Stomach smooth muscle (tissue), 2 donors: ENCODE measurements around the gene CEACAM4.
"Not testable (repeated sequence)": the region's sequence is repeated elsewhere in the genome, so short reads cannot be mapped to it uniquely, and the experiment has no call there.

Experiments
- H3K27ac ChIP-seq: one replicate; pipeline ENCODE4 v1.7.0; 2013; ENCODE audit warnings: mild to moderate bottlenecking, low read length, inconsistent platforms
- H3K27me3 ChIP-seq, 2 donors: one replicate each; pipeline ENCODE4 v1.7.0; 2013; ENCODE audit warnings: low read length in 2 of 2; ENCODE audit not compliant: insufficient read depth in 2 of 2, control insufficient read depth in 1 of 2
- H3K36me3 ChIP-seq, 2 donors: one replicate each; pipeline ENCODE4 v1.7.0; 2013; ENCODE audit warnings: low read length in 2 of 2; ENCODE audit not compliant: control insufficient read depth in 2 of 2, insufficient read depth in 2 of 2
- H3K4me1 ChIP-seq: one replicate; pipeline ENCODE4 v1.7.0; 2013; ENCODE audit warnings: low read length; ENCODE audit not compliant: control insufficient read depth, insufficient read depth
- H3K4me3 ChIP-seq, 2 donors: one replicate each; pipeline ENCODE4 v1.7.0; 2013; ENCODE audit warnings: low read length in 2 of 2
- H3K9ac ChIP-seq, 2 donors: one replicate each; pipeline ENCODE4 v1.7.0; 2013; ENCODE audit warnings: low read length in 2 of 2, mild to moderate bottlenecking in 1 of 2
- H3K9me3 ChIP-seq, 2 donors: one replicate each; pipeline ENCODE4 v1.7.0; 2013; ENCODE audit warnings: low read length in 2 of 2; ENCODE audit not compliant: control insufficient read depth in 2 of 2
- donor health status: healthy.
- donor health status: Pancreatic carcinoma.

Gene CEACAM4

DNA sequence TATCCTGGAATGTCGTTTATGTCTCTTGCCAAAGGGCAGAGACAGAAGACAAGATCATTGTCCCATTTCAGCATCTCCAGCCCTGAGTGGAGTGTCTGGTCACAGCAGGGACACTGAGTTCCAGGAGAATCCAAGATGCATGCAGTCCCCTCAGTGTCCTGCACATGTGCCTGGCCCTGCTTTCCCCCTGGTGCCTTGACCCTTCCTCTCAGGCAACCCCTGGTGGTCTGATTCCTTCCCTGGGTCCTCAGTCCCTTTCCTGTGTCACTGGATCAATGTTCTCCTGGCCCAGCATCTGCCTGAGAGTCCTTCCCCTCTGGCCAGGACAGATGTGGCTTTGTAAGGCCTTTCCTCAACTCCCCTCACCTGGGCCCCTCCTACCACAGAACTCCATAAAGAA lies 41.9 kb downstream of the CEACAM4 start:
- Histone ChIP-seq H3K4me1 (no peaks in the 10 kb centered on the region), H3K9ac (no peak overlapping the region), H3K27me3 (peaks cover 0 to 10% of the 10 kb centered on the region in 2 donors), H3K4me3 (no peak overlapping the region), H3K36me3 (no peaks in the 10 kb centered on the region), H3K27ac (no peak overlapping the region), H3K9me3 (peaks cover 0 to 4% of the 10 kb centered on the region in 2 donors)

DNA sequence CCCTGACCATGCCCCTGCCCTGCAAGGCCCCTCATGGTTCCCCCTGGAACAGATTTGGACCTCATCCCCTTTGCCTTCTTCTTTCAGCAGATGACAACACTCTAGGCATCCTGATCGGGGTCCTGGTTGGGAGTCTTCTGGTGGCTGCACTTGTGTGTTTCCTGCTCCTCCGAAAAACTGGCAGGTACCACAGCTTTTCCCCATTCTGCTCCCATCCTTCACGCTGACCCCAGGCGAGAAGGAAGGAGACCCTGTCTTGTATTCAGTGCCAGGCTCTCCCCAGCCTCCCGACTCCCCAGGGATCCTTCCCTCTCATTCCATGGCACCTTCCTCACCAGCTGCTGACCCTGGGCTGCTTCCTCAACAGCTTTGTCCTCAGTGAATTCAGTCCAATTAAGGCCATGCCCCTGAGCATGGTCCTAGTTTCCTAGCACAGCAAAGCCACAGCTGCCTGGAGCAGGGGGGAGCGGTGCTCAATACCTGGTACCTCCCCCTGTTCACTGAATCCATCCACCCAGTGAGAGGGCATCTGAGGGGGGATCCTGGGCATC lies 42.5 kb downstream of the CEACAM4 start:
- Histone ChIP-seq H3K27me3 (peaks cover 0 to 6% of the 10 kb centered on the region in 2 donors), H3K4me1 (no peaks in the 10 kb centered on the region), H3K9me3 (peaks cover 0 to 4% of the 10 kb centered on the region in 2 donors), H3K36me3 (no peaks in the 10 kb centered on the region), H3K9ac (no peak overlapping the region), H3K27ac (no peak overlapping the region), H3K4me3 (no peak overlapping the region)

- not testable (repeated sequence) for H3K27ac ChIP-seq, H3K36me3 ChIP-seq, H3K4me1 ChIP-seq, H3K4me3 ChIP-seq, H3K27me3 ChIP-seq, H3K9ac ChIP-seq, H3K9me3 ChIP-seq
Observed at GRCh38 chr19:41582577-41583182, 44.2 kb downstream of the CEACAM4 start.

DNA sequence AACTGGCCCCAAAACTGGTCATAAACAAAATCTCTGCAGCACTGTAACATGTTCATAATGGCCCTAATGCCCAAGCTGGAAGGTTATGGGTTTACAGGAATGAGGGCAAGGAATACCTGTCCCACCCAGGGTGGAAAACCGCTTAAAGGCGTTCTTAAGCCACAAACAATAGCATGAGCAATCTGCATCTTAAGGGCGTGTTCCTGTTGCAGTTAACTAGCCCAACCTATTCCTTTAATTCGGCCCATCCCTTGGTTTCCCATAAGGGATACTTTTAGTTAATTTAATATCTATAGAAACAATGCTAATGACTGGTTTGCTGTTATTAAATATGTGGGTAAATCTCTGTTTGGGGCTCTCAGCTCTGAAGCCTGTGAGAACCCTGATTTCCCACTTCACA lies 45.8 kb downstream of the CEACAM4 start:
- H3K9ac ChIP-seq, H3K27me3 ChIP-seq, H3K4me1 ChIP-seq, H3K9me3 ChIP-seq, H3K4me3 ChIP-seq, H3K36me3 ChIP-seq, H3K27ac ChIP-seq: not testable (repeated sequence)

DNA sequence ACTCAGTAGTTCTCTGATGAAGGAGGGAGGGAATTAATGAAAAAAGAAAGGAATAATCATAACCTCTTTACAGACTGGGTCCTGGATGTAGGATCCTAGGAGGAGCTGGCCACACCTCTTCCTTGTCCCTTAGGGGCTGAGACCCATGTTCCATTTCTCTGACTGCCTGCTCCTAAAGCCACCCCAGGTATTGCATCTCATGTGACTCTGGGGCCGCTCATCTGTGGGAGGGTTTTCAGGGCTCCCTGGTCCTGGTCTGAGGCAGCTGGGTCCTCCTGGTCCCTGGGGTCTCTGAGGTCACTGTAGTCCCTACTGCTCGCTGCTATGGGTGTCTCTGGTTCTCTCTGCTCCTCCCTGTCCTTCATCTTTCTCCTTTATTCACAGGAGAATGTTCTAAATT lies 48.0 kb downstream of the CEACAM4 start:
- H3K27ac ChIP-seq: no peak overlapping the region
- H3K36me3 ChIP-seq: no peaks in the 10 kb centered on the region
- peaks cover 0 to 8% of the 10 kb centered on the region in 2 donors for H3K27me3 ChIP-seq
- peaks cover 0 to 4% of the 10 kb centered on the region in 2 donors for H3K9me3 ChIP-seq
- no peak overlapping the region for H3K9ac ChIP-seq
- no peak overlapping the region for H3K4me3 ChIP-seq
- no peaks in the 10 kb centered on the region for H3K4me1 ChIP-seq

GRCh38 chr19:41577833-41578232 lies 49.0 kb downstream of the CEACAM4 start:
- Histone ChIP-seq H3K4me1 (no peaks in the 10 kb centered on the region), H3K4me3 (no peak overlapping the region), H3K36me3 (no peaks in the 10 kb centered on the region), H3K27ac (no peak overlapping the region), H3K9ac (no peak overlapping the region), H3K27me3 (peaks cover 0 to 8% of the 10 kb centered on the region in 2 donors), H3K9me3 (peaks cover 0 to 4% of the 10 kb centered on the region in 2 donors)

GRCh38 chr19:41577144-41577830 lies 49.6 kb downstream of the CEACAM4 start:
- H3K4me1 ChIP-seq: no peaks in the 10 kb centered on the region
- H3K27me3 ChIP-seq: peaks cover 3 to 13% of the 10 kb centered on the region in 2 donors
- H3K9ac ChIP-seq: no peak overlapping the region
- no peak overlapping the region for H3K4me3 ChIP-seq
- H3K9me3 ChIP-seq: peaks cover 0 to 4% of the 10 kb centered on the region in 2 donors
- no peak overlapping the region for H3K27ac ChIP-seq
- no peaks in the 10 kb centered on the region for H3K36me3 ChIP-seq

DNA sequence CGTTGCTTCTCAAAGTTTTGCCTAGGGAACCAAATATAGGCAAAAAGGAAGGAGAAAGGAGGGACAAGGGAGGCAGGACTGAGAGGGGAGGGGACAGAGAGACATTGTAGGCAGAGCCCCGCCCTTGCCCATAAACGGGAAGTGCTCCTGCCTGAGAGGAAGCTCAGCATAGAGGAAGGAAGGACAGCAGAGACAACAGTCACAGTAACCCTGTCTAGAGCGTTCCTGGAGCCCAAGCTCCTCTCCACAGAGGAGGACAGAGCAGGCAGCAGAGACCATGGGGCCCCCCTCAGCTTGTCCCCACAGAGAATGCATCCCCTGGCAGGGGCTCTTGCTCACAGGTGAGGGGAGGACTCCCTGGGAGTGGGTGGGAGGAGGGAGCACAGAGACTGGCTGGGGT lies 50.9 kb downstream of the CEACAM4 start, which contains the start of gene CEACAM21:
Gene CEACAM21, plus strand, starts transcription at position 169 of the 400 bp plus-strand sequence. Its CDS starts 109 bp downstream, at position 278.
- H3K9me3 ChIP-seq: peaks cover 0 to 4% of the 10 kb centered on the region in 2 donors
- H3K4me1 ChIP-seq: no peaks in the 10 kb centered on the region
- H3K27me3 ChIP-seq: peaks cover 4 to 13% of the 10 kb centered on the region in 2 donors
- no peak within 1 kb of the TSS for H3K9ac ChIP-seq
- no peak within 1 kb of the TSS for H3K27ac ChIP-seq
- no peaks in the 10 kb centered on the region for H3K36me3 ChIP-seq
- peak within 1 kb of the TSS in 1 of 2 donors; percentile 8 for H3K4me3 ChIP-seq

DNA sequence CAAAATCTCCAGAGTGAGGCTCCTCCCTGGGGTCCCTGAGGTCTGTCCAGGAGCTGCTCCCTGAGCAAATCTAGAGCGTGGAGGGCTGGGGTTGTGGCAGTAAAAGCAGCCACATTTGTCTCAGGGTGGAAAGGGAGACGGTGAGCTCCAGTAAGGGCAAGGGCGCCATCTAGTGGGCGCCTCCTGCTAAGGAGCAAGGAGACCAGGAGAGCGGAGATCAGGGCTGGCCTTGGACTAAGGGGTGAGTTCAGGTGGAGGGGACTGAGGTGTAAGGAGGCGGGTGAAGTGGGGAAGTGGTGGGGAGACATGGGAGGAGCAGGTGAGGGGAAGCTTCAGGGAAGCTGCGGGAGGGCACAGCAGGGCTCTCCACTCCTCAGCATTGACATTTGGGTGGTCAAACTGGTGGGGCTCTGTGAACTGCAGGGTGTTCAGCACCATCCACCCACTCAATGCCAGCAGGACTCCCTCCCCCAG lies 56.2 kb downstream of the CEACAM4 start:
- Histone ChIP-seq H3K36me3 (no peaks in the 10 kb centered on the region), H3K4me1 (no peaks in the 10 kb centered on the region), H3K9me3 (no peaks in the 10 kb centered on the region), H3K9ac (no peak overlapping the region), H3K4me3 (no peak overlapping the region), H3K27ac (no peak overlapping the region), H3K27me3 (peaks cover 17 to 22% of the 10 kb centered on the region in 2 donors)

DNA sequence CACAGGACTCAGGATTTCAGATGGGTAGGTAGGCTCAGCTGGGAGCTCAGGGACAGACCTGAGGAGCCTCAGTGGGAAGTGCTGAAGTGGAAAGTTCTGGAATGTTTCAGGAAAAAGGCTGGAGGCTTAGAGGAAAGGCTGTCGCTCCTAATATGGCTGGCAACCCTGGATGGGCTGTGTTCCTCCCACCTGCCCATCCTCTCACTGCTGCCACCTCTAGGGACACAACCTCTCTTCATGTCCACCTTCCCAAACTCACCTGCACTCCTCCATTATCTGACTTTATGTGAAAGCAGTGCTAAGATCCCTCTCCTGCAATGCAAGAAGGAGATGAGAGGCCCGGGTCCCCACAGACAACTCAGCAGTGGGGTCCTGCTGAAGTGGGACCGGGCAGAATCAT lies 56.7 kb downstream of the CEACAM4 start:
- H3K36me3 ChIP-seq: no peaks in the 10 kb centered on the region
- no peak overlapping the region for H3K27ac ChIP-seq
- H3K4me3 ChIP-seq: no peak overlapping the region
- no peaks in the 10 kb centered on the region for H3K9me3 ChIP-seq
- H3K9ac ChIP-seq: no peak overlapping the region
- peaks cover 20 to 22% of the 10 kb centered on the region in 2 donors for H3K27me3 ChIP-seq
- H3K4me1 ChIP-seq: no peaks in the 10 kb centered on the region
